D721Med (cell line): ENCODE measurements around the gene YOD1.
"Not testable (repeated sequence)": the region's sequence is repeated elsewhere in the genome, so short reads cannot be mapped to it uniquely, and the experiment has no call there.

ENCODE experiments used
- DNase-seq: peaks from one replicate; pipeline ENCODE4 v3.0.0; 2011; ENCODE audit warnings: low spot score; ENCODE audit not compliant: insufficient read length
- FAIRE-seq: peaks from 2 replicates; lab custom pipeline; 2011; peaks lifted over from hg19 to GRCh38; lab: Jason Lieb, UNC
- TF ChIP-seq, protein P1 (sequence below): IDR thresholded peaks from 2 replicates; pipeline ENCODE4 v1.5.1; 2012; ENCODE audit warnings: mild to moderate bottlenecking, control low read depth; ENCODE audit not compliant: insufficient read depth; ENCODE audit errors: missing control alignments

Gene YOD1

GRCh38 chr1:207049054-207049453 lies 2.0 kb downstream of the YOD1 start:
- TF ChIP-seq, protein P1, sequence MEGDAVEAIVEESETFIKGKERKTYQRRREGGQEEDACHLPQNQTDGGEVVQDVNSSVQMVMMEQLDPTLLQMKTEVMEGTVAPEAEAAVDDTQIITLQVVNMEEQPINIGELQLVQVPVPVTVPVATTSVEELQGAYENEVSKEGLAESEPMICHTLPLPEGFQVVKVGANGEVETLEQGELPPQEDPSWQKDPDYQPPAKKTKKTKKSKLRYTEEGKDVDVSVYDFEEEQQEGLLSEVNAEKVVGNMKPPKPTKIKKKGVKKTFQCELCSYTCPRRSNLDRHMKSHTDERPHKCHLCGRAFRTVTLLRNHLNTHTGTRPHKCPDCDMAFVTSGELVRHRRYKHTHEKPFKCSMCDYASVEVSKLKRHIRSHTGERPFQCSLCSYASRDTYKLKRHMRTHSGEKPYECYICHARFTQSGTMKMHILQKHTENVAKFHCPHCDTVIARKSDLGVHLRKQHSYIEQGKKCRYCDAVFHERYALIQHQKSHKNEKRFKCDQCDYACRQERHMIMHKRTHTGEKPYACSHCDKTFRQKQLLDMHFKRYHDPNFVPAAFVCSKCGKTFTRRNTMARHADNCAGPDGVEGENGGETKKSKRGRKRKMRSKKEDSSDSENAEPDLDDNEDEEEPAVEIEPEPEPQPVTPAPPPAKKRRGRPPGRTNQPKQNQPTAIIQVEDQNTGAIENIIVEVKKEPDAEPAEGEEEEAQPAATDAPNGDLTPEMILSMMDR: no peak
- DNase-seq (no peak), FAIRE-seq (no peak)

DNA sequence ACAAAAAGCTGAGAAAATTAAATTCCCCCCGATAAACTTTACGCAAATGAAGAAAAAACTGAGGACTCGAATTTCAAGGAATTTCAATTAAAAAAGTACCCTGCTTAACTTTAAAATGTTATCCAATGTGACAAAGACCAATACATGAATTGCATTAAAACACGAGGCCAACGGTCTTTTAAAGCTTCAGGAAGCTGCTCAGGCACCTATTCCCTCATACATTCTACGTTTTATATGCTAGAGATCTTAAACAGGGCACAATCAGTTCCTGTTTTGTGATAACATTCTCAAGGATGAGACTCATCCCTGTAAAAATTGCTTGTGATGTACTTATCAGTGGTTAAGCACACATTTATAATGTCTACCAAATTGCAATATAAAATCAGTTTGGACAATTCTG lies 3.0 kb downstream of the YOD1 start:
- no peak for DNase-seq
- TF ChIP-seq, protein P1: no peak
- FAIRE-seq: no peak

DNA sequence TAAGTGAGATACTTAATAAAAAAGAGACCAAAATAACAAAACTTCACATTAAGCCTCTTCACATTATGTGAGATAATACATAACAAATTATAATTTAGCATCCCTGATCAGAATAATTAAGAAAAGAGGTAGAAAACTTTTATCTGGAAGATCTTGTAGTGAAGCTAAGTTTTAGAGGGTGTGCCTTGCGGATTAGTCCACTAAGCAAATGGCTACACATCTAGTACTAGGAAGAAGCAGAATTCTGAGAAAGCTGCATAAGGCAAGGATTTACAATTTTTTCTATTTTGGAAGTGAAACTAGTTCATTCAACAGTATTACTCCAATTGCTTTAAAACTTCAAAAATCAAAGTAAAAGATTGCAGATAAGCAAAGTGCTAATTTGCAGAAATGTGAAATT lies 3.5 kb downstream of the YOD1 start:
- TF ChIP-seq, protein P1: no peak
- DNase-seq: no peak
- FAIRE-seq: no peak

- FAIRE-seq (no peak), DNase-seq (no peak)
- TF ChIP-seq, protein P1: no peak
These were observed 5.6 kb downstream of the YOD1 start for GRCh38 chr1:207045453-207045852.

DNA sequence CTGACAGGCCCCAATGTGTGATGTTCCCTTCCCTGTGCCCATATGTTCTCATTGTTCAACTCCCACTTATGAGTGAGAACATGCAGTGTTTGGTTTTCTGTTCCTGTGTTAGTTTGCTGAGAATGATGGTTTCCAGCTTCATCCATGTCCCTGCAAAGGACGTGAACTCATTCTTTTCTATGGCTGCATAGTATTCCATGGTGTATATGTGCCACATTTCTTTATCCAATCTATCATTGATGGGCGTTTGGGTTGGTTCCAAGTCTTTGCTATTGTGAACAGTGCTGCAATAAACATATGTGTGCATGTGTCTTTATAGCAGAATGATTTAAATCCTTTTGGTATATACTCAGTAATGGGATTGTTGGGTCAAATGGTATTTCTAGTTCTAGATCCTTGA lies 9.6 kb downstream of the YOD1 start:
- DNase-seq, FAIRE-seq: not testable (repeated sequence)

- TF ChIP-seq, protein P1: no peak
- DNase-seq: no peak
- no peak for FAIRE-seq
These were observed 10.9 kb downstream of the YOD1 start for GRCh38 chr1:207040181-207040533.

DNA sequence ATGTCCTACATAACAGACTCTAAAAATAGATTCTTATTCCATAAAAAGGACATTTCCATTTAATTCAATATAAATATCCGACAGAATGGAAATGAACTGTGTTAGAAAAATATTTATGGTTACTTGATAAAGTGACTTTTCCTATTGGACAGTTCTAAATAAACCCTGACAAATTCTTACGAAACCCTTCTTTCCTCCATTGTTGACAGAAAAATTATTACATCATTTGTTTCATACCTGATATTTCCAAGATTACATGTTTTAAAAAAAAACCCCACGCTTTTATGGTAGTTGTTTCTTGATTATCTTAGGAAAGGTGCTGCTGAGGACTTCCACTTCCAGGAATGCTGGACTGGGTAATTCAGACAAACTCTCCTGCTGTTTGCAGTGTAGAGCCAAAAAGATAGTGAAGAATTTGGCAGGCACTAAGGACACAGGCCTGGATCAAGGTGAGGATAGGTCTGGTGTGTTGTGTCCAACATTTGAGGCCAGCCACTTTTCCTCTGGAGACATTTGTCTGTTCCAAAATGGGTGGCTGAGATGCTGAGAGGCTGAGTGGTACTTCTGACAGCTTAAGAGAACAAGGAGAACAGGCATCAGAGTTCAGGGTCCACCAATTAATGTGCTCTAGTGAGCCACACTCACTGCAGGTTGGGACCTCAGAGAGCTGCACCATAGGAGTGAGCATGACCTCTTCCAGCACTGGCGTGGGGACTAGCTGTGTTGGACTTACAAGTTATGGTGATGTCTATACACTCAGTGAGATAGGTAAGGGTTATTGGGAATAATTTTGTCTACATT lies 11.4 kb downstream of the YOD1 start:
- TF ChIP-seq, protein P1: no peak
- FAIRE-seq (no peak), DNase-seq (no peak)
